HG02870 (cell line): ENCODE results near the gene WNT11.

ENCODE experiments used
- ATAC-seq: cut with Tn5 transposase; IDR thresholded peaks from one replicate; pipeline ENCODE4 v1.9.1; 2021; ENCODE audit warnings: mild to moderate bottlenecking, moderate library complexity; ENCODE audit not compliant: unreplicated experiment

Gene WNT11

DNA sequence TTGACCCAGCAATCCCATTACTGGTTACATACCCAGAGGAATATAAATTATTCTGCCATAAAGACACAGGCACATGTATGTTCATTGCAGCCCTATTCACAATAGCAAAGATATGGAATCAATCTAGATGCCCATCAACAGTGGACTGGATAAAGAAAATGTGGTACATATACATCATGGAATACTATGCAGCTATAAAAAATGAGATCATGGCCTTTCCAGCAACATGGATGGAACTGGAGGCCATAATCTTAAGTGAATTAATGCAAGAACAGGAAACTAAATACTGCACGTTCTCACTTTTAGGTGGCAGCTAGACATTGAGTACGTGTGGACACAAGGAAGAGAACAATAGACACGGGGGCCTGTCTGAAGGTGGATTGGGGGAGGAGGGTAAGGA, 15.1 kb upstream of the WNT11 start:
- ATAC-seq: no peak

DNA sequence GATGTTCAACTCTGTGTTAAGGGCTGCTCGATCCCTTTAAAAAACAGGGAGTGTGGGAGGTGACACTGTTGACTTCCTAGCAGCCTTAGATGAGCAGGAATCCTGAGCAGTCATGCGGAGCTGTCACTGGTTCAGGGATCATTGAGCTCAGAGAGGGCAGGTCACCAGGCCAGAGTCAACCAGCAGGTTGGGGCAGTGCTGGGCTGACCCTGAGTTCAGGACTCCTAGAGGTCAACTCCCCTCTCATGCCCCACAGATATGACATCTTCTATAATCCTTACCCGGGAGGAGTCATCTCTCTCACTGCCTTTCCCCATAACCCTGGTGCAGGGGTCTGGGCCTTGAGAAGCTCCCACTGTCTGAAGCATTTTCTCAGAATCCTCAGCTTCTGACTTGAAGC, 12.9 kb upstream of the WNT11 start:
- ATAC-seq: no peak

DNA sequence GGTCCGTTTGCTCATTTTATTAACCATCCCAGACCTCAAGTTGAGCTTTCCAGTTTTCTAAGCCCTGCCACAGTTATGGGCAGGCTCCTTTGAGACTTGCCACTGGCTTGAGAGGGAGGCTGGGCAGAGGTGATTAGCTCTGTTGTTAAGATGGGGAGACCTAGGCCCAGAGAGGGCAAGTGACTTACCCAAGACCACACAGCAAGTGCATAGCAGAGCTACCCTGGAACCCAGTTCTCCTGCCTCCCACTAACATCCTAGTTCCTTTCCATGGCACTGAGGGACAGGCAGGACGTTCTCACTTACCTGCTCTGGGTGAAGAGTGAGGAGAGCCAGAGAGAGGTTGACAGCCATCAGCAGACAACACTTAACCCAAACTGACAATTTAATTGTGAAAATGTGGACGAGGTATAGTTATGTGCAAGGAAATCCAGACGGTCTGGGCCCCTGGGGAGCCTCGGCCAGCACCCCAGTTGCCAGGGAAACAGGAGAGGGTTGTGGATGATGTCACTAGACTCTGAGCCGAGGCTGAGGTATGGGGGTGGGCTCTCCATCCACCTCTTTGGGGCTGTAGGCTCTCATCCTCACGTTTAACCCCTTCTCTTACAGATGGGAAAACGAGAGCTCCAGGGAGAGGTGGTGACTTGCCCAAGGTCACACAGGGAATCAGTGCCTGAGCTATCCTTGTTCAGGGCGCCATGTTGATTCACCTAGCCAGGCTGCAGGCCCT, 12.3 kb upstream of the WNT11 start:
- no peak for ATAC-seq

DNA sequence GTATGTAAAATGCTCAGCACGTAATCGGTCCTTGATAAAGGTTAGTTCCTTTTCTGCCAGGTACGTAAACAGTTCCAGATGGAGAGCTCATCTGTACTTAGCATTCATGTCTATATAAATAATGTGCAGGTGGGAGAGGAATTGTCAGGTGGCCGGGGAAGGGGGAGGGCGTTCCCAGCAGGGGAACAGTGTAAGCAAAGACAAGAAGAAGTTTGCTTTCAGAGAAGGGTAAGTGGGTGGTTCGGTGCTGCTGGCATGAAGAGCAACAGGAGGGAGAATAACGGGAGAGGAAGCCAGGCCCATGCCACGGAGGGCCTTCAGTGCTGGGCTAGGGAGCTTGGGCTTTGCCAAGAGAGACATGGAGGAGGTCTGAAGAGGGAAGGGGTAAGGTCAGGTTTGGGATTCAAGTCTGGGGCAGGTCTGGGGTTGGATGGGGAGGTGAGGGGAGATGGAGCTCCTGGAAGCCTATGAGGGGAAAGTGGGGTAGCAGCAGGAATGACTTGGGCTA, 11.4 kb upstream of the WNT11 start:
- no peak for ATAC-seq

DNA sequence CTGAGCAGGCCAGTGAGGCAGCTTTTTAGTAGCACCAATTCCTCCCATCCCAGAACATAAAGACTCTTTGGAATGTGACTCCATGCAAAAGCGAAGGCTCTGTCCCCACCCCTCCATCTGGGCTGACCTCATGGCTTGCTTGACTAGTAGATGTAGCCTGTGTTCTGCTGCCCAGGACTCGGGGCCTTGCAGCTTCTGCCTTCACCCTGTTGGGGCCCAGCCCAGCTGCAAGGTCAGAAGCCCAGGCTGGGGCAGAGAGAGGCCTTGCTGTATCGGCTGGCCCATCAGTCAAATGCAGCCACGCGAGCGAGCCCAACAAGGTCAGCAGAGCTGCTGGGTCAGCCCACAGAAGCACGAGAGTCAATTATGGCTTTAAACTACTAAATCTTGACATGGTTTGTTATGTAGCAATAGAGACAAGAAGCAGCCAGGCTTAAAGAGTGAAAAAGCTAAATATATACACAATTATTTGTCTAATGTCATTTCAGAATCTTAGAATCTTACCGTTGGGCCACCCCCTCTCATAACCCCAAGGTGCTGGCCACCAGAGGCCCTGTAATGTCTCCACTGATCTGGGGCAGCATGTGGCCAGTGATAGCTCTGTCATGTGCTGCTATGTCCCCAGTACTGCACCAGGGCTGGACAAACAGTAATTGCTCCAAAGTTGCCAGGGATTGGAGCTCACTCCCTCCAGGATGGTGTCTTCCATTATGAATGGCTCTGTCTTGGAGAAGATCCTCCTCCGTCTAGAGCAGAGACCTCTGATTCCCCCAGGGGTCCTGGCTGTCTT, 10.4 kb upstream of the WNT11 start:
- no peak for ATAC-seq

DNA sequence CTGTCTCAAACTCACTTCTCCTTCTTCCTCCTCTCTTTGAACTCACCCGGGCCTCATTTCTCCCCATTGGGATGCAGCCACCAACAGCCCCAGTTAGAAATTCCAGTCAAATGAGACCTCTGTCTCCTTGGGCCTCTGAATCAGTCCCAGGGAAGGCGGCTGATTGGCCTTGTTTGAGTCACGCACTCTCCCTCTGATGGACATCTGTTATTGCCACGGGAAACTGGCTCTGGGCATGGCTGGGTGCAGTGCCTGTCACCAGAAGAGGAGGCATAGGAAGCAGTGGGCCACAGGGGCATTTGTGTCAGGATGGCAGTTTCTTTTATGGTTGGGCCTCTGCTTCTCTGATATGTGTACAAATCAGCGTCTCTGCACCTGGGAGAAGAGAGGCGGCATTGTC, 9.6 kb upstream of the WNT11 start:
- no peak for ATAC-seq

DNA sequence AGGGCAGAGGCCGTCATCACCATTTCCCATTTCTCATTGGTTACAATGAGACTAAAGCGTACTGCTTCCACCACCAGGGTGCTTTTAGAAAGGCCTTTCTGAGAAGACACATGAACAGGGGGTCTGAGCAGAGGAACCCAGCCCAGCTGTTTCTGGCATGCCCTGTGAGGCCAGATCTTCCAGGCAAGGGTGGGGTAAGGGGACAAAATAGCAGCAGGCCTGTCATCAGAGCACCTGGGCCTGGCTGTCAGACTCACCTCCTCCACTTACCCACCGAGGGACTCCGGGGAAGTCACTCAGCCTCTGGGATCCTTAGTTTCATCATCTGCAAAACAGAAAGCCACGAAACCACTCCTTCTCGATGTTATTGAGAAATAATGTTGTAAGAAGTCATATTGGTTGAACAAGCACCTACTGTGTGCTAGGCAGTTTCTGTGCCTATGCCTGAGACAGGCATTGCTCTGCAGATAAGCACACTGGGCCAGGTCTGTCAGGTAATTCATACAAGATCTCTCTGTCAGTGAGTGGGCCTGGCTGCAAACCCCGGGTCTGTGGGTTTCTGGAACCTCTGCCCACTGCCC, 8.8 kb upstream of the WNT11 start:
- no peak for ATAC-seq

DNA sequence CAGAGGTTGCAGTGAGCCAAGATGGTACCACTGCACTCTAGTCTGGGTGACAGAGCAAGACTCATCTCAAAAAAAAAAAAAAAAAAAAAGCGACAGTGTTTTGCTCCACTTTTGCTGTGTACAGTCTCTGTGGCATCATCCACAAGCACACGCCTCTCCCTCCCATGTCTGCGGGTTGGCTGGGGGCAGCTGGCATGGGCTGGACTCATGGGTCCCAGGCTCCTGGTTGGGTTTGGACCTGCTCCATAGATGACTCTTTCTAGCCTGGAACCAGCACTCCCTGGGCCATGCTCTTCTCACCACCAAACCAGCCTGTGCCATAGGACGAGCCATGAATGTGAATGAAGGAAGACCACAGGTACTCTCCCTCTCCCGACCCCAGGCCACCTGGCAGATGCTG, 7.9 kb upstream of the WNT11 start:
- ATAC-seq: no peak

DNA sequence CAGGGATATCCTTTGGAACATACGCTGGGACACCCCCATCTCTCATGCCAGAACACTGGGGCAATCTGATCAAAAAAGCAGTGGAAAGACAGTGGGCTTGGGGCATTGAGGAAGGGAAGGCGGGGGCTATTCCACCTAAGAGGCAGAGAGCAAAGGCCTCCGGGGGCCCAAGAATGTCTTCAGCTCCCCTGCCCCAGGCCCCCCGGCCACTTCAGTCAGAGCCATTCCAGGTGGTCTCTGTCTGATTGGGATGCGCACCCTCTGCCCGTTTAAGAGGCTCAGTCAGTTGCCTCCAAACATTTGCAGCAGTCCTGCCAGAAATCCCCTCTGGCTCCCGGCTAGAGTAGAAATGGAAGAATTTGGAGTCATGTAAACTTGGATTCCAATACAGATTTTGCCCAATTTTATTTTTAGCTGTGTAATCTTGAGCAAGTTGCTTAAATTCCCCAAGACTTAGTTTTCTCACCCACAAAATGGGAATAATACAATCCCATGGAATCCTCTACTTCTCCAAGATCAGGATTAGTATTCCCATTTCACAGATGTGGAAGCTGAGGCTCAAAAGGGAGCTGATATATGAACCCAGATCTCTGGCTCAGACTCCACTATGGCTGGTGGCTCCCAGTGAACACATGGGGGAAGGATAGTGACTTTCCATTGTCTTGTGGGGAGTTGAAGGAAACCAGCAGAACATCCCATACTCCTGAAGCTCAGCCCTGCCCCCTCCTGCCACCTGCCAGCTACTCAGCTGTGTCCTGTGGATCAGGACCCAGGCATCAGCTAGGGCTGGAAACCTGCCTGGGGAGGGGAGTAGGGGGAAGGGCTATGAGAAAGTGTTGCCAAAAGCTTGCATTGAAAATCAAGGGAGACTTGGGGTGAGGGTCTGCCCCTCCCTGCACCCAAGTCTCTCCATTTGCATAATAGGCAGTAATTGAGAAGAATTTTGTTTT, 6.1 kb upstream of the WNT11 start:
- ATAC-seq: no peak

DNA sequence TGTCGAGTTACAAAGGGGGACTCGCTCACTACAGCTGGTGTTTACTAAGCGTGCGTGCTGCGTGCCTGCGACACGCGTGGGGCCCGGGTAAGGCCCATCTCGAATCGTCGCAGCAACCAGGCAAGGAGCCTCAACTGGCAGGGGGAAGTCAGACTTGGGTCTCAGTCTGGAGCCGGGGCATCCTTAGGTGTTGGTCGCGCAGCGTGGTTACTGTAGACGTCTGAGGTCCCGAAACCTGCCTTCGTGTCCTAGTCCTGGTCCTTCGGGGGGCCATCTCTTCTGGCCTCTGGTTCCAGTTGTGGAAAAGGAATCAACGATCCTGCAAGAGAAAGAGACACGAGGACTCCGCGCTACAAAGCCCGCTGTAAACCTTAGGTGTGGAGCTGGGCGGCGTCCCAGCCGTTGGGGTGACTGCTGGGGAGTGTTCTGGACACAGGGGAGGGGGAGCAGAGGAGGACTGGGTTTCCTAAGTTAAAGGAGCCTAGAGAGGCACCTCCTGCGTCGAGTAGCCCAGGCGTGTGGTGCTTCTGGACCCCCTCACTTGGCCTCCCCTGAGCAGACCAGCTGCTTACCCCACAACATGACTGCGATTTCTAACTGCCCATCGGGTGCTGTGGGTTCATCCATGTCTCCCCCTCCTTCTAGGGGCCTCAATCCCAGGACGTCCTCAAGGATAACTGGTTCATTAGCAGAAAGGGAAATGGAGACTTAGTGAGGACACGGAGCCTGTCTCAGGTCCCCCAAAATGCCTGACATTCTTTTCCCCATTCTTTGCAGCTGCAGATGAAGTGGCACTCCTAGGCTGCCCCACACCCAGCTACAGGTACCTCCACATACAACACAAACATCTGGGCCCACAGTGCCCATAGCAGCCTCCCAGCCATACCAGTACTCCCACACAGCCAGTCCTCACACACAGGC, 4.9 kb upstream of the WNT11 start:
- ATAC-seq: no peak

DNA sequence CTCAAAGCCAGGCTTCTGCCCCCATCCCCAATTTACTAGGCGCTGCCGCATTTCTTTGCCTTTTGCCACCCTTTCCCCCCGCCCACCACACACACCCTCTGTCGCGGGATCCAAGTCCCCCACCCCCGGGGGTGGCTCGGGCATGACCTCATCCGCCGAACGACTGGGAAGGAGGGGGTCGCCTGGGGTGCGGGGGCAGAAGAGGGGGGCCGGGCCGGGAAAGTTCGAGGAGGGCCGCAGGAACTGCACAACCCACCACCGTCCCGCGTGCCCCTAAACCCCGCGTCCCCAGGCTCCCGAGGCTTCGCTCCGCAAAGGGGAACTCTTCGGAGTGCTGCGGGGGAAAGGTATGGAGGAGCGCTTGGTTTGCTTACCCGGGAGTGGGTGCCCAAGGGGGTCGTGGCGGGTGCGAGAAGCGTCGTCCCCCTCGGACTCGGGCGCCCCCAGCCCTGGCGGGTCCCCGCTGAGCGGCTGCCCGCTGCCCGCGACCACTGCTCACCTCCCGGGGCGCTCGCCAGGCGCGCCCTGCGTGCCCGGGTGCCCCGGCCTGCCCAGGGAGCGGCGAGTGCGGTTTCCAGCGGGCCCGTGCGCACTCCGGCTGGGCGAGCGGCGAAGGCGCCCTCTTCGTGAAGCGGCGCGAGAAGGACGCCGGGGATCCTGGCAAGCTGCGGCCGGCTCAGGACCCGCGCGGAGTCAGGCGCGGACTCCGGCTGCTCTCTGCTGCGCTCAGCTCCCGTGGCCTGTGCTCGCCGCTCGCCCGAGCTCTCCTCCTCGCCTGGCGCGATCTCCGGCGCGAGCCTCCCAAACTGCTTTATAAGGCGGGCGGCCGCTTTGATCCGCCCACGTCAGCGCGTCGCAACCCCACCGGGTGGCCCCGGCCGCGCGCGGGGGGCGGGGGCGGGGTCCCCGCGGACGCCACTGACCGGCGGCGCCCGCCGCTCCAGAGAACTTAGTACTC, 4.0 kb upstream of the WNT11 start:
- ATAC-seq: no peak

DNA sequence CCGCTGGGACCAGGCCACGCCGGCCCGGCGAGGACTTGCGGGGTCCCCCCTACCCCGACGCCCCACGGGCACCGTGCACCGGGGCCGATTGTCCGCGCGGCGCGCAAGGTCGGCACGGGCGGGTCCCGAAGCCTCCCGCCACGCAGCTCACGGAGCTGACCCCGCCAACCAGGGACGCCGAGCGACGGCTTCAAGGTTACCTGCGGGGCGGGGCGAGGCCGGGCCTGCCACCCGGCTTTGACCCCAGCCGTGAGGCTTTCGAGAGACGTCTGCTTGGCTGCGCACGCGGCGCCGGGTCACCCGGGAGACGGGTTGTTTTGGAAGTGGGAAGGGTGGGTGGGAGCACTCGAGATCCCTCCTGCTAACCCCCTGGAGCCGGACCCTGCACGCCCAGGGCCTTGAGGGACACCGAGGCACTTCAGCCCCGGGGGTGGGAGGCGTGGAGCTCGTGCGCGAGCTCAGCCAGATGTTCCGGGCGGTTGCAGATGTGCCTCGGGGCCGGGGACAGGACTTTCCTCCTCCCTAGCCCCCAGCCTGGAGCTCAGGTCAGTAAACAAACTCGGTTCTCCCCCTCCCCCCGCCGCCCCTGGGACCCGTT, 3.2 kb upstream of the WNT11 start:
- ATAC-seq: no peak

DNA sequence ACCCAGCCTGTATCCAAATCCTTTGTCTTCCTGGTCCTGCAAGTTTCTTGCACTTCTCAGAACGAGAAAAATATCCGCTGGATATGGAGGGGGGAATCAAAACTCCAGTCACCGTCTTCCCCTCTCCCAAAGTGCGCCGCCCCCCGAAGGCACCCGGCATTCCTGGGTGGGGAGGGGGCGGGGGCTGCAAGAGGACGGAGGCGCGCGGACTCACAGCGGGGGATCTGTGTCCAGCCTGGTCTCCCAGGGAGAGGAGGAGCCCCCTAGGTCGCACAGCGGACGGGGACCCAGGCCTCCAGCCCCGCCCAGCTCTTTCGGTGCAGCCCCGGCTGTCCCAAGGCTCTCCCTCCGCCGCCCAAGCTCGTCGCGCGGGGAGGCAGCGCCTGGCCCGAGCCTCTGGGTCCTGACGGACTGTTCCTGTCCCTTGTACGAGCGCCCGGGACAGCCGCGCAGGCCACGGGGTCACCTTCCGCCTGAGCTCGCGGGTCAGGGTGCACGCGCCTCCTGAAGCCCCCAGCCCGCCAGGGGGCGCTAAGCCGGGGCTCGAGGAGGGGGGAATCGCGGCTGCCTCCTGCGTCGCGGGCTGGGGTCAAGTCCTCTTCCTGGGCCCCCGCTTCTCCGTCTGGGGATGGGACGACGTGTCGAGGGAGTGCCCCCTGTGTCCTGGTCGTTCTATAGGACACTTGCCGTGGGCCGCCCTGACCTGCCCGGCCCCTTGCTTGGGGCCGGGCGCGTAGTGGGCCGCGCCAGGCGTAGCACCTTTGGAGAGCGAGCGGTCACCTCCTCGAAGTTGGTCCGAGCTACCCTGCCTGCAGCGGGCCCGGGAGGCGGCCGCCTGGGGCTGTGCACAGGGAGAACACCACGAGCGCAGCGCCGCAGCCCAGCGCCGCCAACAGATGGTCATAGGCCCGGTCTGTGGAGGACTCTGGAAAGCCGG, 2.4 kb upstream of the WNT11 start:
- no peak for ATAC-seq

DNA sequence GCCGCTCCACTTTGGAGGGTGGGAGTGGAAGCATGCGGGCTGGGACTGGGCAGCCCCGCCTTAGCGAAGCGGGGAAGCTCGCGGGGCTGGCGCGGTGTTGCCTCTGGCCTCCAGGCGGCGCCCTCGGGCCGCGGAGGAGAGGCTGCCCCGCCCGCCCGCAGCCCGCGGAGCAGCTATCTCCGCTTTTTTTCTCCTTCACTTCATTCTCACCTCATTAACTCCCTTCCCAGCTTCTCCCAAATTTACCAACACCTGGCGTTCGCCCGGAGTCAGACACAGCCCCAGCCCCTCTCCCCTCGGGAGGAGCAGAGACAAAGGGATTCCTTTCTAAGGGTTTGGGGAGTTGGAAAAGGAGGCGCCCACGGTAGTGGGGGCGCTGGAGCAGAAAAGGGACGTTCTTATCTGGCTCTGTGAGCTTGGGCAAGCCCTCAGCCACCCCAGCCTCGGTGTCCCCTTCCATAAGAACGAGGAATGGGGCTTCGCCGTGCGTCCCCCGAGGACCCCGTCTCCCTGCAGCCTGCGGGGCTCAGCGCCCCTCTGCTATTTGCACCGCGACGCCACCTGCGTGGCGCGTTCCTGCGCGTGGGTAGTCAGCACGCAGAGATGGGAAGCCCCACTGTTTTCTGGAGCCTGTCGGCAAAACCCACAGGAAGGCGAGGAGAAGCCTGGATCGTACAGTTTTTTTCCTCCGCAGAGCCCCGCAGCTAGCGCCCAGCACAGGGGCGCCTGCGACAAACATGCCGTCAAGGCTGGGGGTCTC, 1.5 kb upstream of the WNT11 start:
- no peak for ATAC-seq

DNA sequence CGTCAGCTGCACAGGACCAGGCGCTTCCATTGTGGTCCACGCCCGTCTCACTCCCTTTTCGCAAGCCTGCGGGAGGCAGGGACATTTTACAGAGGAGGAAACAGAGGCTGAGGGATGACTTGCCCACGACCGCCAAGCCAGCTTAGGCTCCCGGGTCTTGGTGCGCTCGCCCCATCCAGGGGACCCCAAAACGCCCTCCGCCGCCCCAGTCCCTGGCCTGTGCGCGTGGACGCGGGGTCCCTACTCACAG, 300 bp downstream of the WNT11 start:
- ATAC-seq: no peak

DNA sequence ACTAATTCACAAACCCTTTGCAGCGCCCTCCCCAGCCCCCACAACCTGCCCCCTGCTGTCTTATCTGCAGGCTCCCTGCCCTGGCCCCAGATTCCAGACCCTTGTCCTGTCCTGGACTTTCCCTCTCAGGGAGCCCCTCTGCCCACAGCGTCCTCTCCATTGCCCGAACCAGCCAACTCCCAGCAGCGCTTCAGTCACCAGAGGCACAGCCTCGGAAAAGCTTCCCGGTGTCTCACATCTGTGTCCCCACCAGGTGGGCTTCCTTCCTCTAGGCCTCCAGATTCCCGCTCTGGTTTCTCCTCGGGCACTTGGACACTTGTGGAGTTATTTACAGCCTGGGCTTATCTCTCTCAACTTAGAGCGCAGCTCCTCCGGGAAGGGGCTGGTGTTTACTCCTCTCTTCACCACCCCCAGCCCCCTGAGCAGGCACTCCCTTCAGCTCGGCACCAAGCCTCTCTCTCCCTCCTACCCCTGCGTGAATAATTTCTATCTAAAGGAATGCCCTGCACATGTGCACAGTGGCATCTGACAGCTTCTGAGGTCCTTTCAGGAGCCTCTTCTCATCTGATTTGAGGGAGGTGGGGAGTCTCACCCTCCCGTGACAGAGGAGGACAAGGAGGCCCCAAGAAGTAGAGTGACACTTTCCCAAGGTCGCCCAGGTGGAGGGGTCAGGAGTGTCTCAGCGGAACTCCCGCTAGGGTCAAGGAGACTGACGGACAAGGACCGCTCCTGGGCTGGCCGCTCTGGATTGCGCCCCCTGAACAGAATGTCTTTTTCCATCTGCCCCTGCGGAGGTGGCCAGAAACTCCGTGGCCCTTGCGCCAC, 838 bp downstream of the WNT11 start:
- ATAC-seq: no peak
